Measurements from ENCODE around the gene ARFGAP1.

ARFGAP1 gene

DNA sequence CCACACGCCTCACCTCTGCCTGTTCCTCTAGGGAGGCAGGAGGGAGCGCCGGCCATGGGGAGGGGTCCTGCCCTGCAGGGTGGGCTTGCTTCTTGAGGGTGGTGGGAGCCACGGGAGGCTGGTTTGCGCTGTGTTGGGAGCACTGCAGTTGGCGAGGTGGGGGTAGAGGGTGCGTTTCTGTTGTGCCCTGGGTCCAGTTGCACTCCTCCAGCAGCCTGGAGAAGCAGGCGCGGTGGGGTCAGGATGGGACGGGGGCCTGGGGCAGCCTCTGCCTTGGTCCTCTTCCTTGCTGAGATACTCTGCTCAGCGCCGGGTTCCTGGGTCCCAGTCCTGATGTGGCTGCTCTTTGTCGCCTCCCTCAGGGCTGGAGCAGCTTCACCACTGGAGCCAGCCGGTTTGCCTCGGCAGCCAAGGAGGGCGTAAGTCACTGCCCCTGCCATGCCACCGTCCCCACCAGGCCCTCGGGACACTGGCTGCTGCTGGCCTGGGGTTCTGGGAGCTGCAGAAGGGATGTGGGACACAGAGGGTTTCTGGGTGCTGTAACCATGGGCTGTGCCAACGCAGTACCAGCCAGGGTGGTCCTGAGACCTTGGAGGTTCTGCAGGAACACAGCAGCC, 8.4 kb downstream of the ARFGAP1 start:
- no peak for DNase-seq

DNA sequence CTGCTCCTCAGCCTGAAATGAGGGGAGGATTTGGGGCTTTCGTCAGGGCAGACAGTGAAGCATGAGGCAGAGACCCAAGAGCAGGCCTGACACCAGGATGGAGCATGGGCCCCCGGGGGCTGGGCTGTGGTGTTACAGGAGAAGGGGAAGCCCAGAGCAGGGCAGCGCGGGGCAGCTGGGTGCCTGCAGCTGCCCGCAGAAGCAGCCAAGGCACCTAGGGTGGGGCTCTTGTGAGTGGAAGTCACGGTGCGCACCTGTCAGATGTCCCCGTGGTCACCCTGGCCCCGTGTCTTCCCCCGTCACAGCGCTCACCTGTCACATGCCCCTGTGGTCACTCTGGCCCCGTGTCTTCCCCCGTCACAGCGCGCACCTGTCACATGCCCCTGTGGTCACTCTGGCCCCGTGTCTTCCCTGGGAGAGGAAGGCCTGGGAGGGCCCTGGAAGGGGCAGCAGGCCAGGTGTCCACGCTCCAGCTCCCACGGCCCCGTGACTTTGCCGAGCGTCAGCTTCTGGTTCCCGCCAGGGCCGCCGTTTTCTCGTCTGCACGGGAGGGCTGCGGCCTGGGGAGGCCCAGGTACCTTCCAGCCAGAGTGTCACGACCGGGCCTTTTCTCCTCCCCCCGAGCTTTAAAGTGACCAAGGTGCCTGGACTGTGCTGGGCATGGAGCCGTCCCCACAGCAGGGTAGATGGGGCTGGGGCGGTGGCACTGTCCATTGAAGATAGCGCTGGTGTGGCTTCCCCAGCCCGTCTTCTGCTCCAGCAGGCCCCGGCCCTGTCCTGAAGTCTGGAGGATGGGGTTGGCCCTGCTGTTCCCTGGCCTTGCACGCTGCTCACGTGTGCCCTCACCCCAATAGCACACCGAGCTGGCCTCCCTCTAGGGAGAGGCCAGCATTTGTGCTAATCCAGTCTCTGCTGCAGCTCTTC, 9.4 kb downstream of the ARFGAP1 start:
- DNase-seq, result no peak

DNA sequence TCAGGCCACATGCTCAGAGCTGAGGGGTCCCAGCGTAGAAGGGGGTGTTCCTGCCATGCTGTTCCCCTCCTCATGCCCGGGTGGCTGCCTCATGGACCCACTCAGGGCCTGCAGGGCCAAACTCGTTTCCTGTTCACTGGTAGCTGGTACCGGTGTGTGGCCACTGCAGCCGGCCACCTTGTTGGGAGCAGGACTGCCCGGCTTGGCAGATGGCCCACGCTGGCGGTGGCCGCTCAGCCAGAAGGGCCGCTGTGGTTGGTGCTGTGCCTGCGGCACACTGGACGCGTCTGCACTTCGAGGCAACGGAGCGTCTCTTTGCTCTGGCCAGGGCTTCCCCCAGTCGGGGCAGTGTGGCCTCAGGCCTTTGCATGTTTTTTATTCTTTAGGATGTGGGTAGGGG, 10.3 kb downstream of the ARFGAP1 start:
- no peak for DNase-seq

DNA sequence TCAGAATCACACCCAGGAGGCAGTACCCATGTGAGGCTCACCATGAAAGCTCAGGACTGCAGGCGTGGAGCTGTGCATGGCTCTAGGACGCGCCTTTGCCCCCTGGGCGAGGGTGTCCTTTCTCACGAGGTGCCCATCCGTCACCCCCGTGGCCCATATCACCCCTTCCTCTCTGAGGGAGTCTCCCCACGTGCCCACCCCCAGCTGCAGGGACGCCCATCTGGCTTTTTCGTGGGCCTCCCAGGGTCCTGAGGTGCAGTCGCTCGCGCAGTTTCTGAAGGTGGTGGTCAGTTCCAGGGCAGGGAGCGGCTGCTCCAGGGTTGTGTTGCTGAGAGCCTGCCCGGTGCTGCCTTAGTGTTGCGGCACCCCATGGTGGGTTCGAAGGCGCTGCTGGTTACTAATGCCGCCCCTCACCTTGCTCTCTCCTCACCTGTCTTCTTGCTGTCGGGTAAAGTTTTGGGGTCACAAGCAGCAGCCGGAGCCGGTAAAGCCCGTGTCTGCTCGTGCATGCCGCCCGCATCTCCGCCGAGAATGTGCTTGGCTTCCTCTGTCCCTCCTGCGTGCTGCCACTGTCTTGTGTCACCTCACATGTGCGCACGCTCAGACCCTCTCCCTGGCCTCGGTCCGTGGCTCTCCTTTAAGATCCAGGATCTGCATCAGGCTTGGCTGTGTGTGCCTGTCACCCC, 10.9 kb downstream of the ARFGAP1 start:
- no peak for DNase-seq

DNA sequence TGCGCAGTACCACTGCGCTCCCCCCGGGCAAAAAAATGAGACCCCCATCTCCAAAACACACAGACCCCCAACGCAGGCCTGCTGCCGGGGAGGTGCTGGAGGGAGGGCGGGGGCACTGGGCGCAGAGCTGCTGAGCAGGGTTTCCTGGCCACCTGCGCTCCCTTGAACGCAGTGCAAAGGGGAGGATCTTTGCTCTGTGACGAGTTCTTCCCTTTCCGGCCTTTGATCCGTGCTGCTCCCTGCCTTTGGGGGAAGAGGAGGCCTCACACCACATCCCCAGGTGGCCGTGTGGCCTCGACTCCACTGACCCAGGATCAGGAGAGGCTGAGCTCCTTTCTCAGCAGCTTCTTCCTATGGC, 11.4 kb downstream of the ARFGAP1 start:
- no peak for DNase-seq

DNA sequence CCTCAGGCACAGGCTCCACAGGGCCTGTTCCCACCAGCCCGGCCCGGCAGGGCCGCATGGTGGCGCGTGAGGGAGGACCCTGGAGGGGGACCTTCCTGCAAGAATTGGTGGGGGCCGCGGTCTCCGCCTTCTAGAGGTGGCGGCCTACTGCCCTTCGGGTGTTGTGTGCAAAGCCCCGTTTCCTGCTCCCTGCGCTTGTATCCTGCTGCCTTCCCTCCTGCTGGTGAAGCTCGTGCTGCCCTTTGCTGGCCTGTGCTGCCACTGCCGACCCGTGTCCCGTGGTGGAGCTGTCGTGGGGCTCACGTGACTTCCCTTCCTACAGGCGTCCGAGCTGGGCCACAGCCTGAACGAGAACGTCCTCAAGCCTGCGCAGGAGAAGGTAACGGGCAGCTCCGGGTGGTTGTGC, 11.9 kb downstream of the ARFGAP1 start:
- no peak for DNase-seq

DNA sequence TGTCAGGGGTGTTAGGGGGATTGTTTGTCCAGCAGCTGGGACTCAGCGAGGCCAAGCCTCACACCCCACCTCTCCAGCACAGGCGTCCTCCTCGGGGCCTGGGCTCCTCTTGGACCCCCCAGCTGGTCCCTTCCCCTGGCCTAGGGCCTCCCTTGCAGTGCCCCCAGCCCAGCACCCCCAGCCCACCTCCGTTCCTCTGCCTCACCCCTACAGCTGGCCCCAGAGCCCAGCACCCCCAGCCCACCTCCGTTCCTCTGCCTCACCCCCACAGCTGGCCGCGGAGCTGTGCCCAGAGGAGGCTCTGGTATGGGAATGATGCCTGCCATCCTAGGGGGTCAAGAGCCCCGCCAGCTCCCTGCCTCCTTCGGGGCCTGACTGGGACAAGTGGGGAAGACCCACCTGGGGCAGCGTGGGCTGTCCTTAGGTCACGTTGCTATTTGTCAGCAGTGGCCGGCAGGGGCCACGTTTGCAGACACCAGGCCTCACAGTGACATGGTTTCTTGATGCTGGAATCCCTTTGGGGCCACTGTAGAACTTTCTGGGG, 12.4 kb downstream of the ARFGAP1 start:
- DNase-seq, result no peak

DNA sequence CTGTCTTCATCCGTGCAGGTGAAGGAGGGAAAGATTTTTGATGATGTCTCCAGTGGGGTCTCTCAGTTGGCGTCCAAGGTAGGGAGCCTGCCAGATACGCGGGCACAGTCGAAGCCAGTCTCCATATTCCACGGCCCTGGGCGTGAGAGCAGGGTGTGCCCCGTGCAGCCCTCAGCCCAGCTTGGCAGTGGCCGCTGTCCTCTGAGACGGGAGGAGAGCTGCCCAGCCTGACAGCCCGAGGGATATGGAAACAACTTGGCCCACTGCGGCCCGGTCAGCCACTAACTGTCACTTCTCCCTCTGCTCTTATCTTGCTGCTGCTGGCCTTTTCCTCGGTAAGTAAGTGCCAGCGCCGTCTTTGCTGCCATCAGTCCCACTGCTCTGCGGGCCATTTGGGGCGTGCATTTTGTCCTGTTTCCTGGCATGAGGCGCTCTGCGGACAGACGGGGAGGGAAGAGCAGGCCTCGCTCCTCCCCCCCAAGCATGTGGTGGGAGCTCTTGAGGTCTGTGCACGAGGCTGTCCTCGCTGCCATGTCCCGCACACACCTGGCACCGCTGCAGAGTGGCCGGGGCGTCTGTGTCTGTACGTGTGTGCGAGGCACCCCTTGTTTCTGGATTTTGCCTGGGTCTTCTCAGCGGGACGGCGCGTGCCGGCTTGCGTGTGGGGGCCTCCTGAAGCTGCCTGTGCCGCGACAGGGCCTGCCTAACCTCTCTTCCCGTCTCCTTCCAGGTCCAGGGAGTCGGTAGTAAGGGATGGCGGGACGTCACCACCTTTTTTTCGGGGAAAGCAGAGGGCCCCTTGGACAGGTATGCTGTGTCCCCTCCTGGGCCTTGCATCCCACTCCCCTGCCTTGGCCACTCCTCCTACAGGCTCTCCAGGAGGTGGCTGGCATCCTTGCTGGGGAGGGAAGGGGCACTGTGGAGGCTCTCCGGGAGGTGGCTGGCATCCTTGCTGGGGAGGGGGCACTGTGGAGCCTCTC, 13.3 kb downstream of the ARFGAP1 start:
- DNase-seq, result no peak

DNA sequence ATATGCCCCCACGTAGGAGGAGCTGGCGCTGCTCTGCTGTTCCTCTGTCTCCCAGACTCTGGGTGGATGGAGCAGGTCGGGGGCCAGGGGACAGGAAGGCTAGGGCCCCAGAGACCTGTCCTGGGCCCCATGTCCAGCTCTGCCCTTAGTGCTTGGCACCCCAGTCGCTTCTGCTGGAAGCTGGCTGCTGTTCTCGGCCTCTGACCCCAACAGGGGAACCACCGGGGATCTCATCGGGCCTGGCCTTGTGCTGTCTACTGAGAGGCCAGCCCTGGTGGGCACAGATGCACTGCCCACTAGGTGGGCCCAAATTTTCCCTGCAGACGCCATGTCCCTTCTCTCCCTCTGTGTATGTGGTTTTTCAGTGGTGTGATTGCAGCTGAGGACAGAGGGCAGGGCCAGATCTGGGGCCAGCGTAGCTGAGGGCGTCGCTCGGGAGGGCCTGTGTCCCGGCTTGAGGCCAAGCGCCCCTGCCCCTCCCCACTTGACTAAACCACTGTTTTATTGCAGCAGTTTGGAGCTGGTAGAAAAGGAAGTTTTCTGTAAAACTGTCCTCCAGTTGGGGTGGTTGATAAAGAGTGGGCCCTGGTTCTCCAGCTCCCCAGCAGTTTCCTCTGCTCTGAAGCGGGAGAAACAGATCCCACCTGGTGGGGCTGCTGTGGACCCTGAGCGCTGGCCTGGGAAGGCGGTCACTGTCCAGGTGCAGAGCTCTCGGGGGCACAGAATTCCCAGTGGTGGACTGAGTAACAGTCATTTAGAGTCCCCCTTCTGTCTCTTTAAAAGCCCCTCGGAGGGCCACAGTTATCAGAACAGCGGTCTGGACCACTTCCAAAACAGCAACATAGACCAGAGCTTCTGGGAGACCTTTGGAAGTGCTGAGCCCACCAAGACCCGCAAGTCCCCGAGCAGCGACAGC, 14.4 kb downstream of the ARFGAP1 start:
- DNase-seq, result no peak

DNA sequence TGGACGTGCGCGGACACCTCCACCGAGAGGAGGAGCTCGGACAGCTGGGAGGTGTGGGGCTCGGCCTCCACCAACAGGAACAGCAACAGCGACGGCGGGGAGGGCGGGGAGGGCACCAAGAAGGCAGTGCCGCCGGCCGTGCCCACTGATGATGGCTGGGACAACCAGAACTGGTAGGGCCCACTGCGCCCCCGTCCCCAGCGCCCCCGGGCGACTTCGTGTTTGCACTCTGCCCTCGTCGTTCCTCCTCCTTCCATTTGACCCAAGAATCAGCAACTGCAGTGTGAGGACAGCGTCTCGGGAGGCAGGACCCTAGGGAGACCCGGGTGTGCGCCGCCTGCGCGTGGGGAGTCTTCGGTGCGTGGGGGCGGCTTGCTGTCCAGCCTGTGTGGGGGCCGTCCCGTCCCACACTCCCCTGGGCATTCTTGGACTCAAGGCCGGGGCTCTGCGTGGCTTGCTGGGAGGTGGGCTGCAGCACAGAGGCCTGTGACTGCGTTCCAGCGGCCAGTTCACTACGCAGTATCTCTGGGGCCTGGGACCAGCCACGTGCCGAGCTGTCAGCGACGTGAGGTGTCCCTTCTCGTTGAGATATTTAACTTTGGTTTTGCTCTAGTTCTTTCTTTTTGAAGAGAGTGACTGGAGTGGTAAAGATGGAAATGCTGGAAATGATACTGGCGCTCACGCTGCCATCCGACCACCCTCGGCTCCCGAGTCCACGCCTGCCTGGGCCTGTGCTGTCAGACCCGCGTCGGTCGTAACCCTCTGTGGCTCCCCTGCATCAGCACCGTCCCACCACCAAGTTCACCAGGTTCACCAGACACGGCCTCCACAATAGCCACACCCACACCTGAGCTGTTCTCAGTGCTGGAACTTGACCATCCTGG, 15.3 kb downstream of the ARFGAP1 start:
- DNase-seq, result no peak

DNA sequence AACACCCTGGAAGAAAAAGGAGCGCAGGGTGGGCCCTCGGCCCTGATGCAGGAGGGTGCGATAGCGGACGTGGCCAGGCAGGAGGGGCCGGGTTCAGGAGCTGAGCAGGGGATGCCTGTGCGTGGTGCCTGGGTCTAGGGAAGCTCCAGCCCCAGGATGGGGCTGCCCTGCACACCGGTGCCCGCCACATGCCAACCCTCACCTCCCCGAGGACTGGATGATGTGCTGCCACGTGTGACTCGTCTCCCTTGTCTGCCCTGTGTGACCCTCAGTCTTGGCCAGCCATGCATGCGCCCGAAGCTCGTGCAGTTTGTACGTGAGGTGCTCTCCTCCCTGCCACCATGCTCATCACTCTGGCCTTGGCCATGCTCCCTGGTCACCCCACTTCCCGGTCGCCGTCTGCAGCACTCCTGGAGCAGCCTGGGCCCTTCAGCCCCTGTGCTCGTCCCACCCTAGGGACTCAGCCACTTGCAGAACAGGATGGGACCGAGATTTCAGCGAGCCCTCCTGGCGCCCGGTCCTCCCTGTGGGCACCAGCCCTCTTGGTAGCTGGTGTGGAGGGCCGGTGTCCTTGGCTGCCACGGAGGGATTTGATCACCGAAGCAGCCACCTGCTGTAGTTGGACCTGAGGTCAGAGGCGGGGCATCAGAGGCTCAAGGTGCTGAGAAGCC, 16.1 kb downstream of the ARFGAP1 start:
- DNase-seq, result no peak

DNA sequence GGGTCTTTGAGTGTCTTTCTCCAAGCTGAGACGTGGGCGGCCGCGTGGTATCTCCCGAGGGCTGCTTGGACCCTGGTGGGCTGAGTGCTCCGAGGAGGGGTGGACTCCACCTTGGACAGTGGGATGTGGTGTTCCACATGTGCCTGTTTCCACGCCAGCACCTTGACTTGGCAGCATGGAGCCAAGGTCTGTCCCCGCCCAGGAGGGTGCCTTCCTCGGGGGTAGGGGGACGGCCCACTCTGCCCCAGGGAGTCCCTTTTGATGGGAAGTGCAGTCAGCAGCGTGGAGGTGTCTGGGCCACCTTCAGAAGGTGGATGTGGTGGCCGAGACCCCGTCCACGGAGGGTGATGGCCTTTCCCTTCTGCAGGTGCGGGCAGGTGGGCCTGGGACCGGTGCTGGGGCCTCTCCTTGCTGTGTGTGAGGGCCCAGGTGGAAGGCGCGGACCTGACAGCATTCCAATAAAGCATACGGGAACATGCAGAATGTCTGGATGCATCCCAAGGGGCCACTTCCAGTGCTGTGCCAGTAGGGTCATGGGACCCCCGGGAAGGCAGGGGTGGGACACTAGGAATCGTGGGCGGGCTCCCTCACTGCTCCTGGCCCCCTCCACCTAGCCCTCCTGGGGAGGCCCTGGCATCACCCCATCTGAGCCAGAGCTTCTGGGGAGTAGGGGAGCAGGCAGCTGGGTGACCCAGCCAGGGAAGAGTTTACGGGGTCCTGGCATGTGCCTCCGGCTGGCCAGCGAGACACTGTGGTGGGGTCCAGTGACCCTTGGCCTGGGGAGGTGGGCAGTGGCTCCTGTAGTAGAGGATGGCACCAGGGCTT, 16.9 kb downstream of the ARFGAP1 start:
- no peak for DNase-seq

DNA sequence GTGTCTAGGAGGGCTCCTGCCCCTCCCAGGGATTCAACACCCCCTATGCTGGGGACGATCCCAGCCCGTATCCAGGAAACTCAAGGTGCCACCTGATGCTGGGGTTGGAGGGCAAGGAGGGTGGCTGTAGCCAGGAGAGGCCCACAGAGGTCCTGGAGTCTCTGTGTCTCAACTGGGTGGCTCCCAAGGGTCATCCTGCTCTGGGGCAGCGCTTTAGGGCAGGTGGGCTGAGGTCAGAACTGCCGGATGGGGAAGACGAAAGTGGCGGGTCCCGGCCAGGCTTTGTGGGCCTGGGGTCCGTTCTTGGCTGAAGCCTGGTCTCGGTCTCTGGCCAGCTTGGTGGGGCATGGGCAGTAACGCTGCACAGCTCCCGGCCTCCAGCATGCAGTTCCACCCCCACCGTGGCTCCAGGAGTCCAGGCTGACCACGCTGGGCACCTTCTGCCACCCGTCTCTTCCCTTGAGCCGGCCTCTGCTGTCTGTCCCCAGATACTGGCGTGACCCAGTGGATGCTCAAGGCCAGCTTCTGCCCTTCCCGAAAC, 17.6 kb downstream of the ARFGAP1 start:
- DNase-seq, result no peak

DNA sequence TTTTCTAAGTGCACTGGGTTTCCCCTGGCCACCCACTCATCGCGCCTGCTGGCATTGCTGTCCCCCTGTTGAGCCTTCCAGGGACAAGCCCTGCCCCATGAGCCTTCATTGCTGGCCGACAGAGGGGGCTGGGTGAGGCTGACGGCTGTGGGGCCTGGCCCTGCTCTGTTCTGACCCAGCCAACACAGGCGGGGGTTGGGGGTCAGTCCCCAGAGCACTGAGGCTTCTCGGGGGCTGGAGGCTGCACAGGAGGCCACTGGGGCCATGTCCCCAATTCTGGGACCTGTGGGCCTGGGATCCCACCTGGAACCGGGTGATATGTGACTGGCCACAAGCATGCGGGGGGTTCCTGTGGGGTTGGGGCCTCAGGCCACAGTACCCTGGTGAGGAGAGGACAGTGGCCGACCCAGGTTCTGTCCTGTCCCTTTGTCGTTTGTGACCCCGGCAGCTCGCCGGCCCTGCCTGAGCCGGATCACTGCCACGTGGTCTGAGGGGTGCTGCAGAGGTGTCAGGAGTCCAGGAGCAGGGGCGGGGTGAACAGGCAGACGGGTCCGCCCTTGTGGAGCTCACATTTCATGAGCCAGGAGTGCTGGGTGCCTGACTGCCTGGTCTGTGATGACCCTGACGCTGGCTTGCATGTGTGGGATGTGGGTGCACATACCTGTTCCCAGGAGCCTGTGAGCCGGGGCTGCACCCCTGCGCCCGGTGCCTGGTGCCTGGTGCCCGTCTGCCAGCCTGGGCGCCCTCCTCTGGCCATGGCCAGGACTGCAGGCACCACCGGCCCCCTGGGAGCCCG, 18.3 kb downstream of the ARFGAP1 start:
- peak; percentile 23 for DNase-seq

DNA sequence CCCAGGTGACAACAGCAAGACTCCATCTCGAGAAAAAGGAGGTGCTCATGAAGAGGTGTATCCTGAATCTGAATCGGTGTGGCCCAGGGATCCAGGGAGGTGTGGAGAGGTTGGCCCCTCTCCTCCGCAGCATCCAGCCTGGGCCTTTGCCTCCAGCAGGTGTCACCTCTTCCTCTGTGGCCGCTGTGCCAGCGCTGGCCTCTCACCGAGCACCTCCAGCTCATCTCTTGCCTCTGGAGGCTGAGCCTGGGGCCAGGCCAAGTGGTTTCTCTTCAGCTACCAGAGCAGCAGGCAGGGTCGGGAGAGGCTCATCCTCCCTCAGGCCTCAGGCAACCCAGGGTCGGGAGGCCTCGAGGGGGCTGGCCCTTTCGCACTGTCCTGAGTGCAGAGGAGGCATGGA, 19.2 kb downstream of the ARFGAP1 start:
- no peak for DNase-seq

DNA sequence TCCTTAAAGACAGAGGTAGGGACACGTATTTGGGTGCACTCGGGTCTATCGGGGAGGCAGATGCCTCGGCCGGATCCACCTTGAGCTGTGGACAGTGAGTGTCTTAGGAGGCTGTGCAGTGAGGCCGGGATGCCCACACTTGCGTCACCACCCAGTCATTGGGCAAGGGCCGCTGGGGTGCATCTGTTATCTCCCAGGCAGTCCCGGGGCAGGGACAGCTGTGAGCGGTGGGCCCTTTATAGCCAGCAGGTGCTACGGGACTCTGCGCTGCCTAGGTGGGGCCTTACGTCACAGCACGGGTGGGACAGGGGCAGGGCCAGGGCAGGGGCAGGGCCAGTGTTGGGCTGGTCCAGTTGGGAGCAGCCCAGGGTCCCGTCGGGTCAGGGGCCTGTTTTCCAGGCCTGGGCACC, 19.7 kb downstream of the ARFGAP1 start:
- no peak for DNase-seq

DNA sequence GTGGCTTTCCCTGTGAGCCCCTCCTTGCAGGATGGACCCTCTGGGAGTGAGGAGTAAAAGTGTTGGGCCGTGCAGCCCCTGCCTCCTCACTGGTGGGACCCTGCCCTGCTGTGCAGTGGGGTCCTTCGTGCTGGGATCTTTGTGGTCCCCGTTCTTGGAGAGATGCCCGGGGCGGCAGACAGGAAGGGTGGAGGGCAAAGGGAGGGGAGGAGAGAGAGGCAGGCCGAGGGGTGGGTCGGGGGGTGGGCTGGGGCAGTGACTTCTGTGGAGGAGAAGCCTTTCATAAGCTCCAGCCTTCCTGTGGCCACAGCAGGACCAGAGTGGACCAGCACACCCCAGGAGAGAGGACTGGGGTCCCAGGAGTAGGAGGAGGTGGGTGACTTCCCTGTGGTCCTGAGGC, 20.3 kb downstream of the ARFGAP1 start, which contains the start of gene COL20A1:
Gene COL20A1, plus strand, starts transcription at position 283 of the 400 bp plus-strand sequence. CDS start 1,922 bp downstream, outside the sequence.
- no peak for DNase-seq
